HL-60/S4 treated with retinoic acid at 250 ng/mL for 4 days and 3 days (cell line): ENCODE data around the gene PHF14.
"Not testable (repeated sequence)": the region's sequence is repeated elsewhere in the genome, so short reads cannot be mapped to it uniquely, and the experiment has no call there.

Experiments
- in situ Hi-C: fragments of 300-500 bp; cut with MboI; formaldehyde crosslinking; loops from 2 replicates; pipeline ENCODE4 v1.7.0; 2022; ENCODE audit warnings: low sequenced_read_pairs

The PHF14 gene, protein sequence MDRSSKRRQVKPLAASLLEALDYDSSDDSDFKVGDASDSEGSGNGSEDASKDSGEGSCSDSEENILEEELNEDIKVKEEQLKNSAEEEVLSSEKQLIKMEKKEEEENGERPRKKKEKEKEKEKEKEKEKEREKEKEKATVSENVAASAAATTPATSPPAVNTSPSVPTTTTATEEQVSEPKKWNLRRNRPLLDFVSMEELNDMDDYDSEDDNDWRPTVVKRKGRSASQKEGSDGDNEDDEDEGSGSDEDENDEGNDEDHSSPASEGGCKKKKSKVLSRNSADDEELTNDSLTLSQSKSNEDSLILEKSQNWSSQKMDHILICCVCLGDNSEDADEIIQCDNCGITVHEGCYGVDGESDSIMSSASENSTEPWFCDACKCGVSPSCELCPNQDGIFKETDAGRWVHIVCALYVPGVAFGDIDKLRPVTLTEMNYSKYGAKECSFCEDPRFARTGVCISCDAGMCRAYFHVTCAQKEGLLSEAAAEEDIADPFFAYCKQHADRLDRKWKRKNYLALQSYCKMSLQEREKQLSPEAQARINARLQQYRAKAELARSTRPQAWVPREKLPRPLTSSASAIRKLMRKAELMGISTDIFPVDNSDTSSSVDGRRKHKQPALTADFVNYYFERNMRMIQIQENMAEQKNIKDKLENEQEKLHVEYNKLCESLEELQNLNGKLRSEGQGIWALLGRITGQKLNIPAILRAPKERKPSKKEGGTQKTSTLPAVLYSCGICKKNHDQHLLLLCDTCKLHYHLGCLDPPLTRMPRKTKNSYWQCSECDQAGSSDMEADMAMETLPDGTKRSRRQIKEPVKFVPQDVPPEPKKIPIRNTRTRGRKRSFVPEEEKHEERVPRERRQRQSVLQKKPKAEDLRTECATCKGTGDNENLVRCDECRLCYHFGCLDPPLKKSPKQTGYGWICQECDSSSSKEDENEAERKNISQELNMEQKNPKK

DNA sequence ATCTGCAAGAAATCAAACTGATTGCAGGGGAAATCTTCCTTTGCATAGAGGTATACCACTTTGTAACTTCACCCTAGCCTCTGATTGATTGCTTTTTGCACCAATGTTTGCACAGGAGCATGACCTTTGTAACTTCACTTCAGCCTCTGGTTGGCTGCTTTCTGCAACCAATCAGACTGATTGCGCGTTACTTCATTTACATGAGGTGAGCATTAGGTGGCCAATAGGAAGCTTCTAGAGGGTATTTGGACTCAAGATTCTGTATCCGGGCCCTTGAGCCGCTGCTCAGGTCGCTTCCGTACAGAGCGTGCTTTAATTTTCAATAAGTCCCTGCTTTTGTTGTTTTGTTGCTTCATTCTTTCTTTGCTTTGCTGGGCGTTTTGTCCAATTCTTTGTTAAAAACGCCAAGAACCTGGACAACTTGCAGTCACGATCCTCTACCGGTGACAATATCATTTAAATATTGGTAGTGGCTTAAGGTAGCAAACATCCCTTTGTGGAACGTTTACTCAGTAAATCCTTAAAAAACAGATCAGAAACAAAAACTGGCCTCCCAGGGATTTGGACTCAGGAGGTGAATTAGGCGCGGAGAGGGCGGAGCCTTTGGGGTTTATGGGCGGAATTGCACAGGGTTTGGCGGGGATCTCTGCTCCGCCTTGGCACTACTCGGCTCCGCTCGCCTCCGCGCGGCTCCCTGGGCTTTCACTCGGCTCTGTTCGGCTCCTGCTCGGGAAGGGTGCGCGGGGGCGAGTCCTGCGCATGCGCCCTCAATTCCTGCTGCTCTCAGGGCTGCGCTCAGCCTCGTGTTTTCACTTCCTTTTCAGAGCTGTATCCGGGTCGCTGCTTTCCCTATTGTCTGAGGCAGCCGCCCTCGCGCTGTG lies at the start of gene PHF14:
Gene PHF14 (plus strand): TSS at position 812 of the 881 bp plus-strand sequence. CDS start 452 bp downstream, outside the sequence.
- in situ Hi-C loops, result no loop called here

DNA sequence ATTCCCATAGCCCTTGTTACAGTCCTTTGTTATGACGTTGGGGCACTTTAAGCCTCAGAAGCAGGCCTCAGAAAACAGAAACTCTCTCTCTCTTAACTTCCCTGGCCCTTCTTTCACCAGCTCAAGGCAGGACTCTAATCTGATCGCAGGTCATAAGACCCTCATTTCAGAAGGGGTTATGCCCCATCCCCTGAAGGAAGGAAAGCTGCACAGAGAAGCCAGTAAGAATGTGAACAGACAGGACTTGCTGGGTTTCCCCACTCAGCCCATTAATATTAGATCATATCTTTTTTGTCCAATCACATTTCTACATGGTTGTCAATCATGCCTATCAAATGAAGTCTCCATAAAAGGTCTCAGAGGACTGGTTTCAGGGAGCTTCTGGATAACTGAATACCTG lies 49.3 kb upstream of the PHF14 start:
- in situ Hi-C loops, result no loop called here

DNA sequence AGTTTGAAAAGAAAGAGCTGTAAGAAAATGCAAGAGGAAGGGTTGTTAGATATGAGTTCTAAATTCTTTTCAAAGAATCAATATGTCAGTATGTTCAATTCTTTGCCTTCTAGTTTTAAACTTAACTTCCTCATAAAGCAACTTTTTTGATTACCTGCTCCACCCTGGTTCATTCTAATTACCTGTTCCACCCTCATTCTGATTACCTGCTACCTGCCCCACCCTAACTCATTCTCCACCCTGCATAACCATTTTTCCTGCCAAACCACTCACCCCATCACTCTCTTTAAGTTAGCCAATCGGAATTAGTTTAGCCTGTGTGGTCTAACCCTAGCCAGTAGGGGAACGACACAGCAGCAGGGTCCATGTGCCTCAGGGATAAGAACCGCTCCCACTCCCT lies 45.5 kb upstream of the PHF14 start:
- in situ Hi-C loops, result not testable (repeated sequence)

DNA sequence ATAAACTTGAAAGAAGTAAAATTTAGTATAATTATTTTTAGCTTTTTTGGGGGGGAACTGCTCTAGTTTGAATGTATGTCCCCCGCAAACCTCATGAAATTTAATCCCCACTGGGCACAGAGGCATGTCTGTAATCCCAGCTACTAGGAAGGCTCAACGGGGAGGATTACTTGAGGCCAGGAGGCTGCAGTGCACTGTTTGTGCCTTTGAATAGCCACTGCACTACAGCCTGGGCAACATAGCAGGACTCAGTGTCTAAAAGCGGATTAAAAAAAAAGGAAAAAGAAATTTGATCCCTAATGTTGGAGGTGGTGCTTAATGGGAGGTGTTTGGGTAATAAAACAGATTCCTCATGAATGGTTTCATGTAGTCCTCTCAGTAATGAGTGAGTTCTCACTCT lies 43.1 kb upstream of the PHF14 start:
- in situ Hi-C loops, result no loop called here

DNA sequence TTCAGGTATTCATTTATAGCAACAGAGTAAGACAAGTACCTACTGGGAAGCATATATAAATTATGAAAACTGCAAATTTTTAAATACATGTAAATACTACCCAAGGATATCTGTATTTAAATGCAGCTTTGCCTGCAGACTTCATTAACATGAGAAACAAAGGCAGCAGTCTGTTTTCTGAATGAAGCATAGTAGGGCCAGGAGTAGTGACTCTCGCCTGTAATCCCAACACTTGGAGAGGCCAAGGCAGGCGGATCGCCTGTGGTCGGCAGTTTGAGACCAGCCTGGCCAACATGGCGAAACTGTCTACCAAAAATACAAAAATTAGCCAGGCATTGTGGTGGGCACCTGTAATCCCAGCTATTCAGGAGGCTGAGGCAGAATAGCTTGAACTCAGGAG lies 42.5 kb upstream of the PHF14 start:
- in situ Hi-C loops, result no loop called here

DNA sequence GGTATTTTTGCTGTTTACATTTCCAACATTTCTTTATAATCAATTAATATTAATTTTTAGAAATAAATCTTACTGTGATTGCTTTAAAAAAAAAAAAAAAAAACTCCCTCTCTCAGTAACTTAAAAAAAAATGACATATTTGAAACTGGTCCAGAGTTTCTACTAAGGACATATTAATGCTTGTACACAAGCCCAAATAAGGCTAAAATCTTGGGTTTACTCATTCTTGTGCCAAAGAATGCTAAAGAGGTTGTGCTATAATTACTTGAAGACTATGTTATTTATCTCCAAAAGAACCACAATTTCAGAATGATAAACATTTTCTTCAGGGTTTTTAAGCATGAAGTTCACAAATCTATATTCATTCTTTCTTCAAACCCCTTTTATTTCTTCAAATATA lies 39.4 kb upstream of the PHF14 start:
- in situ Hi-C loops, result no loop called here

DNA sequence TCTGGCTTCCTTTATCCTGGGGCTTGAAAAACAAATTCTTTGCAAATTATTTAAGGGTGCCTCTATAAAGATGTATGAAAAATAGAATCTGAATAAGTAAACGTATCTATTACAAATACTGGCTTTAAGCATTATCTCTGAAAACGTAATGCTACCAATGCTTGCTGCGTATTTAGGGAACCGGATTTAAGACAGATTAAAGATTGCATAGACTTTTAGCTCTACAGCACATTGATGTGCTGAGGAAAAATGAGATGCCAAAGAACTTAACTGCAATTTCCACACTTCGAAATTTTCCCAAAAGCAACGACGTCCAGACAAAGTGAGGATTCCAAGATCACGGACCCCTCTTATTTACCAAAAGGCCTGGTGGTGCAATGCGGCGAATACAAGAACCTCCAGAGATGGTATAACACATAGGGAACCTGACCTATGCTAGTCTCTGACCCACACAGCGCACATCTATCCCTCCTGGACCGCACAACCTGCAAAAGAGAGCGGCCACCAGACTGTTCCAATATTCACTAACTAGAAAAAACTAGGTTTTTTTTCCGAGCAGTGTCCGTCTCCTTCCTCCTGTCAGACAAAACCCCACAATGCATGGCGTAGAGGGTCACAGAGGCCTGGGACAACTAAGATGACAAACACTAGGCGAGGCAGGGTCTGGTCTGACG lies 34.3 kb upstream of the PHF14 start:
- in situ Hi-C loops, result no loop called here

DNA sequence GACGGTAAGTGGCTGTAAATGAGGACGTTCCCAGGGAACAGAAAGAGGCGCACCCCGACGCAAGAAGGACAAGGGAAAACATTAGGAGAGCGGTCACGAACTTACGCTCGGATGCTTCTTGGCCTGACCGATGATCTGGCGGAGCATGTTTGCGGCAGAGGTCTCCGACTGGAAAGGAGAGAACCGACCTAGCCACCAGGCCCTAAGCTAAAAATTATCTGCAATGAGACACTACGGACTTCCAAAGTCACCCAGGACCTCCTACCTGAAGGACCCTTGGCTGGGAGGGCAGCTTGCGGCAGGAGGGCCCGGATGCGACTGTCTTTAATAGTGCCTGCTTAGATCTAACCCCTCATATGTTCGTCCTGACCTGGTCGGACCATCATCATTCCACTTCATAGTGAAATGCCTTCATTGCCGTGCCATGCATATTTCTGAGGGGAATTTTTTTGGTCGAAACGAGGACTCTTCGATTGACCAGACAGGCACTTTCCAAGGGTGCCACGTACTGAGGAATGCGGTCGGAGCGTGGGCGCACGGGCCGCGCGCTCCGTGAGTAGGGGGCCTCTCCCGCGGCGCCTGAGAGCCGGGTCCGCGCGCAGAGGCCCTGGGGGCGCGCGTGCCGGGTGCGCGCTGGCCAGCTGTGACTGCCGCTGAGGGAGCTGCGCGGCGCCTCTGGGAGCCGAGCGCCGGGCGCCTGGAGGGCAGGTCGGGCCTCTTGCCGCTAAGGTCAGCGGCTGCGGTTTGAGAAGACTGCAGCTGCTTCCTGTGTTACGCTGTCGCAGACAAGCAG lies 33.6 kb upstream of the PHF14 start:
- in situ Hi-C loops, result no loop called here

DNA sequence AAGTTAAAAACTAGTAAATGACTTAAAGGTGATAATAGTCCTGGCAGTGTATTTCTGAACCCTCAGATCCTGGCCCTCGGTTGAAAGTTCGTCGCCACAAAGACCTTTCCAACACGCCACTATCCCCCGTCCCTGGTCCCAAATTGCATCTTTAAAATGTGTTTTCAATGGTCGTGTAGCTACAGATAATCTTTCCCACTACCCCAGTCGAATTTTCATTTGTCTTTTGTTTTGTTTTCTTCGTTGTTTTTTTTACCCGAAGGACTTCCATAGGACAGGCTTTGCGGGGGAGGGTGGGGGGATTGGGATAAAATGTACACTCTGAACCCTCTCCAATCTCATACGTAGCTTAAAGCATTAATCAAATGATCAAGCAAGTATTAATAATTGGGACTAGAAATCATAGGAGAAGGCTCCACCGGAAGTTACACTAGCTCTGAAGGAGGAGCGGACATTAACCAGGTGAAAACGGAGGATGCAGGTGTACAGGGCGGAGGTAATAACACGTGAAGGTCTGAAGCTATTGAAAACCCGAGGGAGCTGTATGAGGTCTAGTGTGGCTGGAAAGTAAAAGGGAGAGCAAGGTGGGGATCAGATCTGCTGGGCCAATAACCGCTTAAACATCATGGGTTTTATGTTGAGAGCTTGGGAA lies 32.8 kb upstream of the PHF14 start:
- in situ Hi-C loops, result no loop called here

DNA sequence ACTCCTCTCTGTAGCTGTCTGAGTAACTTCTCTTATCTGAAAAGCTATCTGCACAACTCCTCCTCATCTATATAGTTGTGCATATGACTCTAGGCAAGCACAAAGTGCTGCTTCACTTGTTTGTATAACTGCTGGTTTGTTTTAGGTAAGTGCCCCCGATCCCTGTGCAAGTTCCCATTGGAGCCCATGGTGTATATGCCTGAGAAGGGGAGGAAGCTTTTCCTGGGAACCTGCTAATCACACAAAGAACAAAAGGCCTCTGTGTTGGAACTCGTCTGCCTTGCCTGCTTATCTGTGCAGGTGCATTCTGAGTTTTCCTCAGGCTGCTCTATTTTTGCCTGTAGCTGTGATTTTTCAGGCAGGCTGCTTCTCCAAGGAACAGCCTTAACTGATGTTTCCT lies 23.2 kb upstream of the PHF14 start:
- in situ Hi-C loops, result no loop called here

DNA sequence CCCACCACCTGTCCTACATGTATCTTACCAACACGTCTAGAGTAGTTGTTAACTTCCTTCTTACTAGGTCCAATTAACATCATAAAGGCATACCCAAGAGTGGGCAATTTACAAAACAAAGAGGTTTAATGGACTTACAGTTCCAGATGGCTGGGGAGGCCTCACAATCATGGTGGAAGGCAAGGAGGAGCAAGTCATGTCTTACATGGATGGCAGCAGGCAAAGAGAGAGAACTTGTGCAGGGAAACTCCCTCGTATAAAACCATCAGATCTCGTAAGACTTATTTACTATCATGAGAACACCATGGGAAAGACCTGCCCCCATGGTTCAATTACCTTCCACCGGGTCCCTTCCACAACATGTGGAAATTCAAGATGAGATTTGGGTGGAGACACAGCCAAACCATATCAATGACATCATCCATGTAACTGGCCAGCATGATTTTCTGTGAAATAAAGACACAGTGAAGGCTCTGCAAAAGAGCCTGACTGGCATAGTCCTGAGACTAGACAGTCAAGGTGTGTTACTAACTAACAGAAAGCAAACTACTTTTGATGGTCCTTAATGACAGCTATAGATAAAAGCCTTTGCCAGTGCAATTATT lies 22.6 kb upstream of the PHF14 start:
- in situ Hi-C loops, result not testable (repeated sequence)

DNA sequence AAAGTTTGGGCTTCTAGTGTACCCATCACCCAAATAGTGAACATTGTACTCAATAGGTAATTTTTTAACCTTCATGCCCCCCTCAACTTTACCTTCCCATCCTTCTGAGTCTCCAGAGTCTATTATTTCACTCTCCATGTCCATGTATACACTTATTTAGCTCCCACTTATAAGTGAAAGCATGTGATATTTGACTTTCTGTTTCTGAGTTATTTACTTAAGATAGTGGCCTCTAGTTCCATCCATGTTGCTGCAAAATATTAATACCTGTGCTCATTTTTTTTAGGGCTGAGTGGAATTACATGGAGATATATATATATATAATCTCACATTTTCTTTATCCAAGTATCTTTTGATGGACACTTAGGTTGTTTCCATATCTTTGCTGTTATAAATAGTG lies 21.1 kb upstream of the PHF14 start:
- in situ Hi-C loops, result no loop called here

DNA sequence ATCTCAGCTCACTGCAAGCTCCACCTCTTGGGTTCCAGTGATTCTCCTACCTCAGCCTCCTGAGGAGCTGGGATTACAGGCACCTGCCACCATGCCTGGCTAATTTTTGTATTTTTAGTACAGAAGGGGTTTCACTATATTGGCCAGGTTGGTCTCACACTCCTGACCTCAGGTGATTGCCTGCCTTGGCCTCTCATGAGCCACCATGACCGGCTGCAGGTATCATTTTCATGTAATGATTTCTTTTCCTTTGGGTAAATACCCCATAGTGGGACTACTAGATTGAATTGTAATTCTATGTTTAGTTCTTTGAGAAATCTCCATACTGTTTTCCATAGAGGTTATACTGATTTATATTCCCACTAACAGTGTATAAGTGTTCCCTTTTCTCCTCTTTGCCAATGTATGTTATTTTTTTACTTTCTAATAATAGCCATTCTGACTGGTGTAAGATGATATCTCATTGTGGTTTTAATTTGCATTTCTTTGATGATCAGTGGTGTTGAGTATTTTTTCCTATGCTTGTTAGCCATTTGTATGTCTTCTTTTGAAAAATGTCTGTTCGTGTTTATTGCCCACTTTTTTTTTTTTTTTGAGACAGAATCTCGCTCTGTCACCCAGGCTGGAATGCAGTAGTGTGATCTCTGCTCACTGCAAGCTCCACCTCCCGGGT lies 20.5 kb upstream of the PHF14 start:
- in situ Hi-C loops, result not testable (repeated sequence)

DNA sequence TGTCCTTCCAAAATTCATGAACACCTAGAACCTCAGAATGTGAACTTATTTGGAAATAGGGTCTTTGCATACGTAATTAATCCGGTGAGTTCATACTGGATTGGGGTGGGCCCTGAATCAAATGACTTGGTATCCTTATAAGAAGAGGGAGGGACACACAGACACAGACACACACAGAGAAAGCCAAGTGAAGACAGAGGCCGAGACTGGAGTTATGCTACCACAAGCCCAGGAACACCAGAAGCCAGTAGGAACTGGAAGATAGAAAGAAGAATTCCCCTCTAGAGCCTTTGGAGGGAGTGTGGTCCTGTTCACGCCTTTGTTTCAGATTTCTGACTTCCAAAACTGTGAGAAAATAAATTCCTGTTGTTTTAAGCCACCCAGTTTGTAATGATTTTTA lies 17.1 kb upstream of the PHF14 start:
- in situ Hi-C loops, result no loop called here

DNA sequence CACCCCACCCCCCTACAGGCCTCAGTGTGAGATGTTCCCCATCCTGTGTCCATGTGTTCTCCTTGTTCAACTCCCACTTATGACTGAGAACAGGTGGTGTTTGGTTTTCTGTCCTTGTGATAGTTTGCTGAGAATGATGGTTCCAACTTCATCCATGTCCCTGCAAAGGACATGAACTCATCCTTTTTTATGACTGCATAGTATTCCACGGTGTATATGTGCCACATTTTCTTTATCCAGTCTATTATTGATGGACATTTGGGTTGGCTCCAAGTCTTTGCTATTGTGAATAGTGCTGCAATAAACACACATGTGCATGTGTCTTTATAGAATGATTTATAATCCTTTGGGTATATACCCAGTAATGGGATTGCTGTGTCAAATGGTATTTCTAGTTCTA lies 13.4 kb upstream of the PHF14 start:
- in situ Hi-C loops, result not testable (repeated sequence)

DNA sequence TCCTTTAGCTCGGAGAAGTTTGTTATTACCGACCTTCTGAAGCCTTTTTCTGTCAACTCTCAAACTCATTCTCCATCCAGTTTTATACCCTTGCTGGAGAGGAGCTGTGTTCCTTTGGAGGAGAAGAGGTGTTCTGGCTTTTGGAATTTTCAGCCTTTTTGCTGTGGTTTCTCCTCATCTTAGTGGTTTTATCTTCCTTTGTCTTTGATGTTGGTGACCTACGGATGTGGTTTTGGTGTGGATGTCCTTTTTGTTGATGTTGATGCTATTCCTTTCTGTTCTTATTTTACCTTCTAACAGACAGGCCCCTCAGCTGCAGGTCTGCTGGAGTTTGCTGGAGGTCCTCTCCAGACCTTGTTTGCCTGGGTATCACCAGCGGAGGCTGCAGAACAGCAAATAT lies 8.7 kb upstream of the PHF14 start:
- in situ Hi-C loops, result not testable (repeated sequence)

DNA sequence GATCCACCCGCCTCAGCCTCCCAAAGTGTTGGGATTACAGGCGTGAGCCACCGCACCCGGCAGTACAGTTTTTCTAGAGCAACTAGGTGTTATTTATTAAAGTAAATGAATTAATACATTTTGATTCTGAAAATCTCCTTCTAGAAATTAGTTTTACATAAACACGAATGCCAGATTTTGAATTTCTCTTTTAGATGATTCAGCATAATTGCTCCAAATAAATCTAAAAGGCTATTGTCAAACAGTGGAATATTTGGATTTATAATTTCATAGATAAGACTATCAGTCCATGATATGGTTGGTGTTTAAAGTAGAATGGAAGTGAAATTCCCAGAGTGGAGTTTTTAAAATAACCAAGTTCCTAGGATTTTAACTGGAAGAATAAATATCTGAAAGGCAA lies 1.5 kb upstream of the PHF14 start:
- in situ Hi-C loops, result no loop called here
